ENCODE data around the gene TFF3.
A peak's percentile ranks its signal among the peaks of the same experiment; 100 is the strongest.

The TFF3 gene

GRCh38 chr21:42346866-42347600, 31.8 kb upstream of the TFF3 start:
- no peak for DNase-seq

GRCh38 chr21:42346441-42346840, 31.2 kb upstream of the TFF3 start:
- no peak for DNase-seq

GRCh38 chr21:42344631-42345030, 29.4 kb upstream of the TFF3 start:
- no peak for DNase-seq

- no peak for DNase-seq
These were observed 28.8 kb upstream of the TFF3 start for GRCh38 chr21:42343963-42344510.

- no peak for DNase-seq
These were observed 28.3 kb upstream of the TFF3 start for GRCh38 chr21:42343556-42343955.

- DNase-seq = no peak
These were observed 27.9 kb upstream of the TFF3 start for GRCh38 chr21:42343101-42343500.

- DNase-seq = no peak
These were observed 26.8 kb upstream of the TFF3 start for GRCh38 chr21:42341776-42342542.

- no peak for DNase-seq
These were observed 25.2 kb upstream of the TFF3 start for GRCh38 chr21:42340187-42341050.

GRCh38 chr21:42338729-42339715, 23.8 kb upstream of the TFF3 start:
- no peak for DNase-seq

GRCh38 chr21:42337830-42338728, 22.9 kb upstream of the TFF3 start:
- peak; percentile 78 for DNase-seq

- DNase-seq = no peak
These were observed 22.1 kb upstream of the TFF3 start for GRCh38 chr21:42337276-42337675.

- no peak for DNase-seq
These were observed 20.8 kb upstream of the TFF3 start for GRCh38 chr21:42336054-42336453.

- DNase-seq = no peak
These were observed 17.5 kb upstream of the TFF3 start for GRCh38 chr21:42332557-42333317.

- DNase-seq = no peak
These were observed 16.5 kb upstream of the TFF3 start for GRCh38 chr21:42331660-42332059.

GRCh38 chr21:42330380-42331371, 15.5 kb upstream of the TFF3 start:
- no peak for DNase-seq

GRCh38 chr21:42324896-42325295, 9.7 kb upstream of the TFF3 start:
- DNase-seq = no peak

- DNase-seq = no peak
These were observed 6.6 kb upstream of the TFF3 start for GRCh38 chr21:42321845-42322244.

- no peak for DNase-seq
These were observed 6.0 kb upstream of the TFF3 start for GRCh38 chr21:42321231-42321630.

GRCh38 chr21:42320791-42321190, 5.6 kb upstream of the TFF3 start:
- no peak for DNase-seq

Data from CD4-positive, alpha-beta T cell treated with Interleukin-4 for 4 hours (primary cell).